NCI-H460 (cell line): Measurements from ENCODE around the gene NPRL2. TPM values are rescaled to one million over a fixed set of nuclear protein-coding genes. Genes with fewer than 3 reads are reported as not detected.

Experiments
- DNase-seq: peaks from one replicate; pipeline ENCODE4 v3.0.0-alpha.2; 2016; ENCODE audit warnings: low read depth; ENCODE audit errors: extremely low read depth
- polyA plus RNA-seq: library from polyadenylated mRNA; depleted of rRNA; stranded (reverse); fragments of >200 nt; gene quantifications from 2 replicates; pipeline ENCODE4 v1.2.3, GENCODE V29; 2014; cell fraction: nucleus; rRNA removed
- total RNA-seq: library from RNA; depleted of rRNA; stranded (reverse); fragments of >200 nt; shearing (Covaris generic); gene quantifications from 2 replicates; pipeline ENCODE4 v1.2.3, GENCODE V29; 2014; rRNA removed

NPRL2 gene
- total RNA-seq, result 16.8 and 17.3 TPM in 2 replicates
- polyA plus RNA-seq, result 61.6 and 61.8 TPM in 2 replicates

DNA sequence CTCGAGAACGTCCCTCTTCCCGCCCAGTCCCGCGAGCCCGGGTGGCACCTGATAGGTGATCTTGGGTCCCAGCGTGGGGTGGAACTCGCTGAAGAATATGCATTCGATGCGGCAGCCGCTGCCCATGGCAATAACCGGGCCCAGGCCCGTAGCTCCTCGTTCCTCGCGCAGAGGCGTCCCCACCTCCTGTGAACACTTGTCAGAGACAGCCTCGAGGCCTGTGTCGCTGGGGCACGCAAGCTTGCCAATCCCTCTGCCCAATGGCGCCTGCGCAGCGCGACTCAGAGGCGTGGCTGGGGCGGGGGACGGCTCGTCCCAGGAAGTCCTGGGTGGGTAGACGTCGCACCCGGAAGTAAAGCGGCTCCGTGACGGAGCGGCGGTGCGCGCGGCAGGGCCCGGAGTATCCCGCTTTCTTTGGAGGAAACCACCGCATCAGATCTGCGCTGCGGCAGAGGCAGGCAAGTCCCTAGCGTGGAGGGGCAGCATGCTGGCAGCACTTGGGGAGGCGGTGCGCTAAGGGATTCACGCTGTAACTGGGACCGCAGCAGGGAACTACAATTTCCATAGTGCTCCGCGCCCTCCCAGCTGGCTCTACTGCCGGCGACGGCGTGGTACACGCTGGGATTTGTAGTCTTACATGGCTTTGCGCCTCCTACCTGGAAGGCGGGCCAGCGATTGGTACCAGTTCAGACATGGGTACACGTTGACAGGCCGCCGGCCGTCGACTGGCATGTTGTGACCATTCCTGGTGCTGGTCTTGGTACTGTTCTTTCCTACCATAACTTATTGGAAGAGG is at the start of gene NPRL2, which contains the start of gene CYB561D2:
TSS of gene NPRL2 (minus strand) at position 249 of the 796 bp plus-strand sequence. CDS start at position 126, 123 bp downstream.
TSS of gene CYB561D2 (plus strand) at position 336 of the 796 bp plus-strand sequence. CDS start 572 bp downstream, outside the sequence.
- DNase-seq, result peak; percentile 88

DNA sequence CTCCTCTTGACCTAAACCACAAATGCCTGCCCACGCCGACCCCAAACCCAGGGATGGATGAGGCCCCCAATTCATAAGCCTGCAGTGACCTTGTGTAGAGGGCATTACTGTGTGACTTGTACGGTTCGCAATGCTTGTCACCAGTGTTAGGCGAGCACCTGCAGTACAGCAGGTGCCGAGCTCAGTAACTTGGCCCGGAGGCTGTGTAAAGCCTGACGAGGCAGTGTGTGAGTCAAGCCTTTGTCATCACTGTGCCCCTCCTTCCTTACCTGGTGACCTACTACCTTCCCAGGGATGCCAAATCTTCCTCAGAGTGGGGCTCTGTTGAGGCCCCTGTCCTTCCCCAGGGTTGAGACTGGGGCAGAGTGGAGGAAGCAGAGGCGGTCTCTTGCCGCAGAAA is 45.9 kb upstream of the NPRL2 start:
- DNase-seq, result no peak

- no peak for DNase-seq
Measured at GRCh38 chr3:50395070-50395860, 44.7 kb upstream of the NPRL2 start.

DNA sequence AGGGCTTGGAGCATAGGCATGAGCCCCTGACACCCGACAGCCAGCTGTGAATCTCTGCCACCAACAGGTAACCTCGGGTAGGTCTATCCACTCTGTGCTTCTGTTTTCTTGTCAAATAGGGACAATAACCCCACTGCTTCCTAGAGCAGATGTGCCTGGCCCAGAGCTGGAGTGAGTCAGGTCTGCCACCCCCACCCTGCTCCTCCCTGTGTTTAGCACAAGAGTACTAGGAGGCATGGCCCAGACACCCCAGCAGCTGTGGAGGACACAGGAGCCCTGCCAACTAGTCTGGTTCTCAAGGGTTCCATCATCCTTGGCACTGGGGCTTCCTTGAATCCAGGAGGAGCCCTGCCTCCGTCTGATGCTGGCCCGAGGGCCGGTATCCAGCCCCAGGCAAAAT is 42.5 kb upstream of the NPRL2 start:
- no peak for DNase-seq

DNA sequence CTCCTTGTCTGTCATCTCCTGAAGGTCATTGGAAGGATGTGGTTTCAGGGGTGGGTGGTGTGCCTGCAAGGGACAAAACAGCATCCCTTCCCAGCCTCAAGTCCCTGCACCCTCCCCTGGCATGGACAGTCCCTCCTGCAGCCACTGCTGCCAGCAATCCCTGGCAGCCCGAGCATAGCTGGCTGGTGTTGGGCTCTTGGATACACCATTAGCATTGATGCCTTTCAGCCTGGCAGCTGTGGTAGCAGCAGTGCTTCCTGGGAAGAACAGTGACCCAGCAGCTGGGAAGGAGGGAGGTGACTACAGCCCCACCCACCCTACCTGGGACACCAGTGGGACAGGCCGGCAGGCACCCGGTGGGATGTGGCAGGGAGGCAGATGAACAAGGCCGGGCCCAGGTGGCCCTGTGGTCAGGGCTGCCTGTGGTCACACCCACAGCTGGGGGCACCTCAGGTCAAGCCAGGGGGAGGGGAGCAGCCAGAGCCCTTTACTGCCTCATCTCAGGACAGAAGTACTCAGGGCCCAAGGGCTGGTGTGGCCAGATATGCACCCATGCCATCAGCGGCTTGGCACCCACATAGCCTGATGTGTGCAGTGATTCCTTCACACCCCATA is 41.6 kb upstream of the NPRL2 start:
- no peak for DNase-seq

DNA sequence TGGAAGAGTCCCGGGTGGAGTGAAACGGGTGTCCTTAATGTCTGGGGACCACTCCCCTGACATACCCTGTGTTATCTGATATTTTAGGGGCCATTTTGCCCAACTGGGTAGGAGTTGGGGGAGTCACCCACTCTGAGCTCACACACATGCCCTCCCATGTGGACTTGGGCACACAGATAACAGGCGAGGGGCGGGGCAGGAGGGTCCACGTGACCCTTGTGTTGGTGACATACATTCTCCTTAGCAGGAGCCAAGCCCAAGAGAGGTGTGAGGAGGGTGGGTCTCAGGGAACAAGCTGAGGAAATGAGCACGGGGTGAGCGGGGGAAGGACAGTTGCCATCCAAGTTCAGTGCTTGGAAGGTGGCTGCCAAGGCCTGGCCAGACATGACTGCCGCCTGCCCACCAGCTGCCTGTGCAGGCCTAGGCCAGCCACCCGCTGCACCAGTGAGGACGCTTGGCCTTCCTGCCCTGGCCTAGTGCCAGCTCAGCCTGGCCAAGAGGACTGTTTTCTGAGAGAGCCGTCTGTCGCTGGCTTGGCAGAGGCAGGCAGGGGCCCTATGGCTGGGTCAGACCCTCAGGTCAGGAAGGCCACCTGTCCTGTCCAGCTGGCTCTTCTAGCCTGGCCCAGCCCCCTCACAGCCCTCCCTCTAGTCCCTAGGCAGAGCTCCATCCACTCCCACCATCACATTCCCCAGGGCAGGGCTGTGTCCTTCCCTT is 40.1 kb upstream of the NPRL2 start:
- DNase-seq, result no peak

GRCh38 chr3:50389414-50389767 is 38.8 kb upstream of the NPRL2 start:
- no peak for DNase-seq

- no peak for DNase-seq
Measured at GRCh38 chr3:50388720-50389413, 38.3 kb upstream of the NPRL2 start.

DNA sequence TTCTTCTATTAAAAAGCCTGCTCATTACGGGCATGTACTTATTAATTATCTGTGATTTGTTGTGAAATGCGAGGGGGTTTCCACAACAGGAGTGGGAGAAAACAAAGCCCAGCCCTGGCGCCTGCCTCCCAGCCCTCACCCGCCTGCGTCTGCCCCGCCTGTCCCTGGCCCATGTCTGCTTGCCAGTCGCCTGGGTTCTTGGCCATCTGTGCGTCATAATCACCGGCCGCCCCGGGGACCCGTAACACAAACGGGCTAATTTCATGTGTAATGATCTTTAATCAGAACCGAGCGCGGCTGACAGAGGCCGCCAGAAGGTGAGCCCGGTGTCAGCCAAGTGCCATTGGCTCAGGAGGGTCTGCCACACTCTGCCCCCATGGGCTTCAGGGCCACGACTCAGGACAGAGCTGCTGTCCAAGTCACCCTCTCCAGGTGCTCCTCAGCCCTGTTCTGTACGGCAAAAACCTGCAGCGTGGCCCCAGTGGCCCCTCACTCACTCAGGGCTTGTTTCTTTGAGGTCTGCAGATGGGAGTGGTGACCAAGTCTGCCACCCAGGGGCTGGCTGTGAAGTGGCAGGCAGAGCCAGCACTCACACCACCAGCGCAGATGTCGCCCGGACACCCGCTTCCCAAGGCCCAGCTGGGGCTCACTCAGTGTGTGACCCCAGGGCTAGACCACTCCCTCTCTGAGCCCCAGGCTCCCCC is 37.6 kb upstream of the NPRL2 start:
- DNase-seq, result peak; percentile 5

DNA sequence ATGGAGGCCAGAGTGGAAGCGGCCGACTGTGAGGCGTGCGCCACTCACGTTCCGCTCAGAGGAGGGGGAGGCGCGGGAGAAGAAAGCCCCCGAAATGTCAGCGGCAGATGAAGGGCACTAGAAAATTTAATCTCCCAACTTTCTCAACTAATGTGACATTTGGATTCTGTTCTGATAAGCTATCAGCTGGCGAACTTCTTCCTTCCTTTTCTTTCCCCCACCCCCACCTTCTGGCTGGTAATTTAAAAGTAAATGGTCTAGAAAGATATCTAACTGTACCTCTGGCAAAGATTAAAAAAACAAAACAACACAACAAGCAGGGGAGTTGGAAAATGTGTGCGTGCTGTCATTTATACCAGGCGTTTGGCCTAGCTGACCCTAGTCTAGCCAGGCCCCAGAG is 35.2 kb upstream of the NPRL2 start:
- DNase-seq, result no peak

DNA sequence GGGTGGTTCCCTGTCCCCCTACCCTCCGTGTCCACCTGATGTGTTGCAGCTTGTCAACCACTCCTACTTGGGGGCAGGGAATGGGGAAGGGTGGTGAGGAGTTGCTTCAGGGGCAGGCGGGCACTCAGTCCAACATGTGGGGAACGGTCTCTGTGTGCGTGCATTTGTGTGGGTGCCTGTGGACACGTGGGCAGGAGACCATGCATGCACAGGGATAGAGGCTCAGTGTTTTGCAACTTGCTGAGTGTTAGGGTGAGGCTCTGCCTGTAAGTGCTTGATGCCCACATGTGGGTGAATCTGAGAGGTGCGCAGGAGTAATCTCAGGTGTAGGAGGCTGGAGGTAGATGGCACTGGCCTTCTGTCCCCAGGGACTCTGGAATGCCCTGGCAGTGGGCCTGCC is 33.2 kb upstream of the NPRL2 start:
- DNase-seq, result no peak

- no peak for DNase-seq
Measured at GRCh38 chr3:50382722-50383121, 32.1 kb upstream of the NPRL2 start.

- DNase-seq, result no peak
Measured at GRCh38 chr3:50381383-50381782, 30.8 kb upstream of the NPRL2 start.

- DNase-seq, result no peak
Measured at GRCh38 chr3:50380405-50381085, 30.0 kb upstream of the NPRL2 start.

GRCh38 chr3:50378757-50379156 is 28.2 kb upstream of the NPRL2 start:
- DNase-seq, result no peak

- DNase-seq, result no peak
Measured at GRCh38 chr3:50378024-50378423, 27.4 kb upstream of the NPRL2 start.

- DNase-seq, result no peak
Measured at GRCh38 chr3:50375258-50375931, 24.8 kb upstream of the NPRL2 start.
